MCF 10A (cell line): ENCODE measurements around the gene SAMD4A. TPM values are rescaled to one million over a fixed set of nuclear protein-coding genes. Genes with fewer than 3 reads are reported as not detected.

Experiments used
- BruUV-seq: library from RNA; stranded (reverse); fragments of 400-500 nt; replicated peaks from 2 replicates; lab custom pipeline; 2021; lab: Mats Ljungman, UMichigan
- CTCF ChIA-PET: fragments of 300-600 bp; sonication (Branson Sonifier 250); formaldehyde crosslinking; extraction: SDS; loops from one replicate; lab custom pipeline; 2021; ENCODE audit warnings: antibody characterized with exemption, inconsistent platforms; lab: Yijun Ruan, JAX
- POLR2A ChIA-PET: fragments of 300-600, 350-650 bp; sonication (Branson Sonifier 250); formaldehyde crosslinking; extraction: SDS; loops from one replicate; lab custom pipeline; 2020; ENCODE audit warnings: antibody characterized with exemption, inconsistent platforms; lab: Yijun Ruan, JAX
- DNase-seq: peaks from one replicate; pipeline ENCODE4 v3.0.0-alpha.2; 2018; ENCODE audit not compliant: unreplicated experiment
- H3K27ac Mint-ChIP-seq: one replicate; pipeline ENCODE4 v1.8.0; 2022; ENCODE audit warnings: mild to moderate bottlenecking, low read depth, mixed read lengths; ENCODE audit not compliant: unreplicated experiment
- H3K27me3 Mint-ChIP-seq: one replicate; pipeline ENCODE4 v1.8.0; 2022; ENCODE audit warnings: mixed read lengths; ENCODE audit not compliant: insufficient read depth, unreplicated experiment
- H3K36me3 Mint-ChIP-seq: one replicate; pipeline ENCODE4 v1.8.0; 2022; ENCODE audit warnings: mild to moderate bottlenecking, moderate library complexity, mixed read lengths; ENCODE audit not compliant: insufficient read depth, unreplicated experiment
- H3K4me1 Mint-ChIP-seq: one replicate; pipeline ENCODE4 v1.8.0; 2022; ENCODE audit warnings: mixed read lengths; ENCODE audit not compliant: insufficient read depth, unreplicated experiment
- H3K4me3 Mint-ChIP-seq: one replicate; pipeline ENCODE4 v1.8.0; 2022; ENCODE audit warnings: mild to moderate bottlenecking, moderate library complexity, mixed read lengths; ENCODE audit not compliant: unreplicated experiment
- H3K9me3 Mint-ChIP-seq: one replicate; pipeline ENCODE4 v1.8.0; 2022; ENCODE audit warnings: mixed read lengths; ENCODE audit not compliant: unreplicated experiment
- CTCF ChIP-seq: fragments of 200-600 bp; IDR thresholded peaks from one replicate; pipeline ENCODE4 v1.8.0; 2022; ENCODE audit warnings: antibody characterized with exemption, mild to moderate bottlenecking; ENCODE audit not compliant: unreplicated experiment
- intact Hi-C: fragments of 100-400 bp; cut with micrococcal nuclease; formaldehyde crosslinking; loops from 2 replicates; pipeline ENCODE4 v1.14.1; 2022
- total RNA-seq: library from RNA; stranded (reverse); gene quantifications from 2 replicates; pipeline ENCODE4 v1.2.3, GENCODE V29; 2022

SAMD4A gene
- total RNA-seq, 1 experiment from 2014 or later, result 63.5 TPM

- intact Hi-C loops, result no loop called here
- TF ChIP-seq CTCF, result no peak
- Mint-ChIP-seq H3K27me3 (no peaks in the 10 kb centered on the region), H3K9me3 (no peaks in the 10 kb centered on the region), H3K4me1 (no peaks in the 10 kb centered on the region), H3K36me3 (peaks cover 40% of the 10 kb centered on the region), H3K4me3 (no peak overlapping the region), H3K27ac (no peak overlapping the region)
- no peak for DNase-seq
- POLR2A ChIA-PET, result interaction anchor here (0.9 kb wide), 1 partner anchor 16 kb away, joined by 3 read pairs; no protein-coding TSS in a partner anchor
- CTCF ChIA-PET, result interaction anchor here (1.2 kb wide), 1 partner anchor 17 kb away, joined by 4 read pairs; no protein-coding TSS in a partner anchor
- no TSS peak for BruUV-seq
Observed at GRCh38 chr14:54756656-54757392, 189.9 kb downstream of the SAMD4A start.

DNA sequence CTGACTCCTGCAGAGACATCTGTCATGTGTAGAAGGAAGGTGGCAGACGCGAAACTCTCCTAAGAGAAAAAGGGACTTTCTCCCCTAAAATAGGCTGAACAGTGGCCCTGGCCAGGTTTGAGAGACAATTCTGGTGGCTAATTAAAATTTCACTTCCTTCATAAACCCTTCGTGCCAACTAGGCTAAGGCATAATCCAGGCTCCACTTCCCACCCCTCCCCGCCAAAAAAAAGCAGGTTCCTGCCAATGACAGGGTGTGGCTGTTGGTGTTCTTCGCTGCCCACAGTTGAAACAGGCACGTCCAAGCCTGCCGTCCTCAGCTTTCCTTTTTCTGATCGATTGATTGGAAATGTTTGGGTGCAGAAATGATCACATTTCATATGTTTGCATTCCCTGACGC lies 191.1 kb downstream of the SAMD4A start:
- Mint-ChIP-seq H3K36me3 (peaks cover 38% of the 10 kb centered on the region), H3K27me3 (no peaks in the 10 kb centered on the region), H3K27ac (no peak overlapping the region), H3K4me1 (no peaks in the 10 kb centered on the region), H3K9me3 (no peaks in the 10 kb centered on the region), H3K4me3 (no peak overlapping the region)
- no peak for TF ChIP-seq CTCF
- intact Hi-C loops, result no loop called here
- CTCF ChIA-PET, result interaction anchor here (0.6 to 0.7 kb wide), 2 partner anchors 57 to 270 kb away, joined by 3 read pairs; partner anchors contain the start of gene GMFB
- POLR2A ChIA-PET, result no interaction called here
- BruUV-seq, result no TSS peak
- DNase-seq, result no peak

DNA sequence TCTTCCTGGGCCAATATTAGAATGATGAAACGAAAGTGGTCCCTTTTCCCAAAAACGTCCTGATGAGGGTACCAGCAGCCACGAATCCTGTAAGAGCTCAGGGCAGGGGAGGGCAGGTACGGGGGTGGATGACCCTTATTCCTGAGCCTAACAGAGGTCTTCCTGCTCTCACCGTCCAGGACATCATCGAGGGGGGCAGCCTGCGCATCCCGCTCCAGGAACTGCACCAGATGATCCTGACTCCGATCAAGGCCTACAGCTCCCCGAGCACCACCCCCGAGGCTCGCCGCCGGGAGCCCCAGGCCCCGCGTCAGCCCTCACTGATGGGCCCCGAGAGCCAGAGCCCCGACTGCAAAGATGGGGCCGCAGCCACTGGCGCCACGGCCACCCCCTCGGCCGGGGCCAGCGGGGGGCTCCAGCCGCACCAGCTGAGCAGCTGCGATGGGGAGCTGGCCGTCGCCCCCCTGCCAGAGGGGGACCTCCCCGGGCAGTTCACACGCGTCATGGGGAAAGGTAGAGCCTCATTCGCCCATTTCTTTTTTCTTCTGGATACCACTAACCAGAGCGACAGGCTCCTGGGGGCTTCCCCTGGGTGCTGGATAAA lies 193.2 kb downstream of the SAMD4A start:
- no peak for DNase-seq
- POLR2A ChIA-PET, result no interaction called here
- Mint-ChIP-seq H3K9me3 (no peaks in the 10 kb centered on the region), H3K36me3 (peaks cover 43% of the 10 kb centered on the region), H3K4me3 (no peak overlapping the region), H3K27ac (no peak overlapping the region), H3K27me3 (no peaks in the 10 kb centered on the region), H3K4me1 (no peaks in the 10 kb centered on the region)
- no peak for TF ChIP-seq CTCF
- no TSS peak for BruUV-seq
- CTCF ChIA-PET, result interaction anchor here (3.1 kb wide), 1 partner anchor 14 kb away, joined by 16 read pairs; no protein-coding TSS in a partner anchor
- intact Hi-C loops, result no loop called here

DNA sequence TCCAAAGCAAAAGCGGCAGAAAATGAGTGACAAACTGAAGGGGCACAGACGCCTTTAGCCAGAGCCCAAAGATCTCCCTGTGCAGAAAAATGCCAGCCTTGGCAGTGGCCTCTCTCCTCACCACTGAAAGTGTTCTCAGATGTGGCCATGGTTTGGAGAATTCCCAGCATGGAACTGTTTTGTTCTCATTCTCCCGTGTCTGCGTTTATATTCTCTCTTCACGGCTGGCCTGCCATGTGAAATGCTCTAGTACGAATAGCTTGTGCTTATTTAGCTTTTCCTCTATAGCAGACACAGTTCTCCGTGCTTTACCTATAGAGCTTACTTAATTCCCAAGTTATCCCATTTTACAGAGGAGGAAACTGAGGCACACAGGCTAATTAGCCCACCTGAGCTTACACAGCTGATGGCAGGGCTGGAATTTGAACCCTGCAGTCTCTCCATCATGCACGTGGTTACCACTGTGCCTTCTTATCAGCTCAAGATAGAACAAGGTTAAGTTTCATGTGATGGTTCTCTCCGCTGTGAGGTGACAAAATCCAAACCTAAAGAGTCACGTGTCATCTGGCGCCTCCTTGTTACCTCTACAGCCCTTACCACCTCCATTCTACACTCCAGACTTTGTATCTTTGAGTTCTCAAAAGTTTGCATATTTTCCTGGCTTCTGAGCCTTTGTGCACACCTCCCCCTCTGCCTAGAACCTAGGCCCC lies 194.1 kb downstream of the SAMD4A start:
- no peak for DNase-seq
- intact Hi-C loops, result no loop called here
- TF ChIP-seq CTCF, result no peak
- H3K9me3 Mint-ChIP-seq, result no peaks in the 10 kb centered on the region
- H3K27me3 Mint-ChIP-seq, result no peaks in the 10 kb centered on the region
- H3K36me3 Mint-ChIP-seq, result peaks cover 43% of the 10 kb centered on the region
- CTCF ChIA-PET, result interaction anchor here (0.7 to 3.1 kb wide), 2 partner anchors 13 to 25 kb away, joined by 3 to 16 read pairs; no protein-coding TSS in a partner anchor
- POLR2A ChIA-PET, result interaction anchor here (1.0 kb wide), 1 partner anchor 197 kb away, joined by 3 read pairs; no protein-coding TSS in a partner anchor
- no TSS peak for BruUV-seq
- H3K4me1 Mint-ChIP-seq, result no peaks in the 10 kb centered on the region
- no peak overlapping the region for H3K27ac Mint-ChIP-seq
- H3K4me3 Mint-ChIP-seq, result no peak overlapping the region
